Skin of body (tissue), 2 donors: ENCODE data around the gene GSC. TPM values are rescaled to one million over a fixed set of nuclear protein-coding genes. Genes with fewer than 3 reads are reported as not detected.
"Not testable (repeated sequence)": the region's sequence is repeated elsewhere in the genome, so short reads cannot be mapped to it uniquely, and the experiment has no call there.

Experiments
- DNase-seq: peaks from one replicate; lab custom pipeline; 2025; lab: John Stamatoyannopoulos, UW
- total RNA-seq: library from RNA; depleted of rRNA; stranded (reverse); fragments of >200 nt; gene quantifications from one replicate; pipeline ENCODE4 v1.2.3, GENCODE V29; 2014

GSC gene
- total RNA-seq = 0.99 TPM

DNA sequence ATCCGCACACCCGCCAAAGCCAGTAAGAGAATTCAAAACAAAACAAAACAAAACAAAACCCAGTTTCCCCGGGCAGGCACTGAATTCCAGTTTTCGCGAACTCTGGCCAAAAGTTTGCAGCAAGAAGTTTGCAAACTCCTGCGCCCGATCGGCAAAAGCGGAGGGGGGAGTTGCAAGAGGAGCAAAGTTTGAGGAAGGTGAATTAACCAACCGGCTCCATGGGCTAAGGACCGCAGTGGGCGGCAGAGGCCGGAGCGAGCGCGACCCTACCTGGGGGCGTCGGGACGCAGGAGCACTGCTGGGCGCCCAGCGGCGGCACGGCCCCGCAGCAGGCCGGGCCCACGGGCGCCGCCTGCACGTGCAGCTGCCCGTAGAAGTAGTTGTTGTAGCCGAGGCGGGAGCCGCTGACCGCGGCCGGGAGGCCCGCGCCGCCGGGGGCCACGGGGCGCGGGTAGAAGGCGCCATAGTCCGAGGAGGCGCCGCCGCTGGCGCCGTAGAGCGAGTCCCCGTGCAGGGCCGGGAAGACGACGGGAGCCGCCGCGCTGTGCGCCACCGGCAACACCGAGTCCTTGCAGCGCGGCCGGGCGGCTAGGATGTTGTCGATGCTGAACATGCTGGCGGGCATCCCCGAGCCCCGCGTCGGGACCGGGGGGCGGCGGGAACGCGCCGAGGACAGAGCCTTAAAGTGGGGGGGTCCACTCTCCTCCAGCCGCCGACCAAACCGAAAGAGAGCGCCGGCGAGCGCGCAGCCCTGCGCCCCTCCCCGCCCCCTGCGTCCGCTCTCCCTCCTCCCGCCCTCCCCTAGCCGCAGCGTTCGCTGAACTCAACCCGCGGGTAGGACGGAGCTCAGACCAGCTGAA, at the start of gene GSC:
TSS of gene GSC (minus strand) at position 723 of the 860 bp plus-strand sequence. CDS start at position 625, 98 bp downstream.
- no peak for DNase-seq

DNA sequence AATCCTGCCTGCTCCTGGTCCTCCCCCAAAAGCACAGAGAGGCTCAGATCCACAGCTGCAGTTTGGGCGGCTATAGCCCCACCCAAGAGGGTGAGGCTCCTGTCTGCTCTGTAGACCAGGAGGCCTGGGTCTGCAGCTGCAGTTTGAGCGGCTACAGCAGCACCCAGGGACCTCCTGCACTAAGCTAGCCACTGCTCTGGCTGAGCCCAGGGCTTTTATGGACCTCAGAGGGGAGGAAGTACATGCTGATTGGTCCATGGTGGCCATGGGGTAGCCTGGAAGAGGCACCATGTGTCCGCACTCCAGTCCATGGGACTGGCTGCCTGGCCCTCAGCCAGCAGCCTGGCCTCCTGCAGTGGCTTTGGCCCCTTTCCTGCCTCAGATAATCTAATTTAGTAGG, 49.6 kb upstream of the GSC start:
- no peak for DNase-seq

DNA sequence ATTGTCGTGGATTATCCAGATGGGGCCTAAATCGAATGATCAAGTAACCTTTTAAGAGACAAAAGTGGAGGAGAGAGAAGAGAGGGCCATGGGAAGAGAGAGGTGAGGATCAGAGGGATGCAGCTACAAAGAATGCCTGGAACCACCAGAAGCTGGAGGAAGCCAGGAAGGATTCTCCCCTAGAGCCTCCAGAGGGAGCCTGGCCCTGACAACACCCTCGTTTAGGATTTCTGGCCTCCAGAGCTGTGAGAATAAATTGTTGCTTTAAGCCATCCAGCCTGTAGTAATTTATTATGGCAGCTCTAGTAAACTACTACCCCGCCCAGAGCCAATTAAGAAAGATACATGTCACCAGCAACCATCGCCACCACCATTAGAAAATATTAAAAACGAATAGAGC, 46.2 kb upstream of the GSC start:
- no peak for DNase-seq

DNA sequence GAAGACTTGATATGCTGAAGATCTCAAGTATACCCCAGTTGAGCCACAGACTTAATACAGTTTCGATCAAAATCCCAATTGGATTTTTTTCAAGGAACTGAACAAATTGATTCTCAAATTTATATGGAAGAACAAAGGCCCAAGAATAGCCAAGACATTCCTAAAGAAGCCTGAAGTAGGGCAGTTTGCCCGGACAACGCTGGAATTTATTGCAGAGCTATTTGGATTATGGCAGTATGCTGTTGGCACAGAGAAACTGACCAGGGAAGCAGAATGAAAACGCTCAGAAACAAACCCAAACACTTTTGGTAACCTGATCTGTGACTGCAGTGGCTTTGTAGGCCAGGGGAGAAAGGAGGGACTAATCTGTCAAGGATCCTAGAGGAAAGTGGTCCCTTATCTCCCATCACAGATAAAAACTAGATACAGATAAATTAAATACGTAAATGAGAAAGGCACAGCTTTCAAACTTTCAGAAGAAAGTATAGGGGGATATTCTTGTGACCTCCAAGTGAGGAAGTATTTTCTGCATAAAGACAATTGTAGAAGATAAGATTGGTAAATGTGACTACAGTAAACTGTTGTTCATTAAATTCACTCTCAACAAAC, 35.9 kb upstream of the GSC start:
- peak; percentile 44 for DNase-seq

DNA sequence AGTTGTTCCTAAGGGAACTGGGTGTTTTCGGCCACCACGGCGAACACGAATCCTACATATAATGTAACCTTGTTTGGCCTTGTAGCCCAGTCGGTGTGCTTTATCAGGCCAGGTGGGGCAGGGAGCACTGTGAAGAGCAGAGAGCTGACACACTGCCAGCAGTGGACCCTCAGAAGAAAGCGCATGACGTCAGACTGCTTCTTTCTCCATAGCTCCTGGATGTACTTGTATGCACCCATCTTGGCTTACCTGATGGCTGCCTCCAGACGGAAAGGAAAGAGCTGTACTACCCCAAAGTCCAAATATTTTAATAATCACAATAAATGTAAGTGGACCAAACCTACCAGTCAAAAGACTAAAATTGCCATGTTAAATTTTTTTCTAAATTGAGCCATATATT, 31.3 kb upstream of the GSC start:
- DNase-seq = no peak

DNA sequence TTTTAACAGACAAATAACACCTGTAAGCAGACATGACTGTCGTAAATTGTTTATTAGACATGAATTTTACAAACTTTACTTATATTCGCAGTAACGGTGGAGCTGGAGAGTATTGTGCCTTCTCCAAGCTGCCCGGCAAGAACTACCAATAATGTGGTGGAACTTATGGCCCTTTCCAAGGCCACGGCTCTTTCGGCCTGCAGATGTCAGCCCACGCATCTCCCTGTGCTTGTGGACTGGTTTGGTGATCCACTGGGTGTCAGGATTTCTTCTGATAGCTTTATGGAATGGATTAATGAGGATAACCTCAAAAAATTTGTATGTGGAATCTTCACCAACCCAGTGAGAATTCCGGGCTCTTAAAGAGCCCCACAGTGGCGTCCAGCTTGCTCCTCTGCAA, 30.9 kb upstream of the GSC start:
- DNase-seq = not testable (repeated sequence)

DNA sequence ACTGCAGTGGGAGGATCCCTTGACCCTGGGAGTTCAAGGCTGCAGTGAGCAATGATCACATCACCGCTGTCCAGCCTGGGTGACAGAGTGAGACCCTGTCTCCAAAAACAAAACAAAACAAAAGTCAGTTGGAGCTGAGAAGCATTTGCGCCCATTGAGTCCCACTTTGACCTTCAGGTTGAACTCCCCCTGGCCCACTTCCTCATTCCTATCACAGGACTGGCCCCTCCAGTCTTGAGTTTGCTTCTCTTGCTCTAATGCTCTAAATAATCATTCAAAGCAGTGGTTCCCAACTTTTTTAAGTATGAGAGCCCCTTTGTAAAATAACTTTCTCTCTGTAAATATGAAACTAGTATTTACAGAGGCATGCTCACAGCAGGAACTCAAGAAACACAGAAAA, 28.0 kb upstream of the GSC start:
- DNase-seq = no peak

DNA sequence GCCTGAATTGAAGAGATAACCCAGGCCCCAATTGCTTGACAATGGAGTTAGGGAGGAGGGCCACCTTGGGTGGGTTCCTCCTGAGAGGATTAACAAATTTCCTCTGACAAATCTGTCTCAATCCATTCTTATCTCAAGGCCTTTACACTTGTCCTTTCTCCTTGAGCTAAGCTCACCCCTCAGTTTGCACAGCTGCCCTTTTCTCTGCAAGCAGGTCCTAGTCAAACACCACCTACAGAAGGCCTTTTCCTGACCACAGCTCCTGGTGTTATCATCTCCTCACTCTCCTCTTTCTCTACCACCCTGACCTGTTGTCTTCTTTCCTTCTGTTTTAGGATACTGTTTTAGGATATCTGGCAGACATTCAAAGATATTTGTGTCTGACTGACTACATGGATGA, 26.4 kb upstream of the GSC start:
- DNase-seq = no peak

DNA sequence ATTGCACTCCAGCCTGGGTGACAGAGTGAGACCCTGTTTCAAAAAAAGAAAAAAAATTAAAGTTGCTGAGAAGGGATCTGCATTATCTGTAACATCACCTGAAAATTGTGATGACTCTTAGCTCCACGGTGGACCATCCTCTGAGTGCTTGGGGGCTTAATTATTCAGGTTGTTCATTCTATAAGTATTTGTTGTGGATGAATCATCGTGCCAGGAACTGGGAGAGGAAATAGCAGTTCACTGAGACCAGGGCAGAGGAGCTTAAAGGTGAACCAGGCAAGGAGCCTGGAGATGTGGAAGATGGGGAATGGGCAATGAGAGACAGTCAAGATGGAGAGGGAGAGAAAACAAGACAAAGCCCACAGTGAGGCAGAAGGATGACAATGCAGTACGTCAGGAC, 25.5 kb upstream of the GSC start:
- DNase-seq = no peak

DNA sequence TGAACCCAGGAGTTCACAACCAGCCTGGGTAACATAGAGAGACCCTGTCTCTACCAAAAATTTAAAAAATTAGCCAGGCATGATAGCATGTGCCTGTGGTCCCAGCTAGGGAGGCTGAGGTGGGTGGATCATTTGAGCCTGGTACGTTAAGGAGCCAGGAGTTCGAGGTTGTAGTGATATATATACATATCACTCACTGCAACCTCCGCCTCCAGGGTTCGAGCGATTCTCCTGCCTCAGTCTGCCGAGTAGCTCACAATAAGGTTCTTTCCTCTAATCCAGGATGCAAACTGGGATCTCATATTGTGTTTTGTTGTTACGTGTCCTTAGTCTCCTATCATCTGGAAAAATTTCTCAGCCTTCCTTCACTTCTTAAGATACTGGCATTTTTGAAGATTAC, 24.0 kb upstream of the GSC start:
- no peak for DNase-seq

DNA sequence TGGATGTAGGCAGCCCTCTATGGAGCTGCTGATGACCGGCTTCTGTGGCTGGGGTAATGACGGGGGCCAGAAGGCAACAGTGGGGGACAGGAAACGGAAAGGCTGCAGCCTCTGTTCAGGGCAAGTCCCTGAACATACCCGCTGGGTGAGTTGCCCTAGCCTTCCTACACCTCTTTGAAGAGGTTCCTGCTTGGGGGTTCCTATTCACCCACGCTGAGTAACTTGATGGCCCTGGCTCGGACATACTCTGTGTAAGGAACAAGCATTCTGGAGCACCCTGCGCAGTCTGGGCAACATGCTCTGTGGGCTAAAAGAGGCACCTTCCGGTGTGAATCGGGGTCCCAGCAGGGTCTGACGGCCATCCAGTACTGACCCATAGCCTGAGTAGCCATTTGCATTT, 17.7 kb upstream of the GSC start:
- no peak for DNase-seq

DNA sequence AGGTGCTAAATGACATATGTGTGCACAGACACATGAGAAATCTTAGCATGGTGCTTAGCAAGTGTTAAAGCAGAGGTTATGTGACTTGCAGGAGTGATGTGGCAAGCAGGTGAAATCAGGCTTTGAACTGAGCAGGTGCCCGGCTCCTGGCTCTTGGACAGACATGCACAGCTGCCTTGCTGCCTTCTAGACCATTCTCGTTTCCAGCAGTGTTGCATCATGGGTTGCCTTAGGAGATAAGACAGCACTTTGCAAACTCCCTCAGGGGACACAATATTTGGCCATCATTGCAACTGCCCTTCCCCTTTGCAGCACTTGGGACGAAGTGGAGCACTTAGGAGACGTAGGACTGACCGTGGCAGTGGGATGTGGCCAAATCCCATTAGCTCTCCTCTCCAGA, 17.2 kb upstream of the GSC start:
- DNase-seq = no peak

DNA sequence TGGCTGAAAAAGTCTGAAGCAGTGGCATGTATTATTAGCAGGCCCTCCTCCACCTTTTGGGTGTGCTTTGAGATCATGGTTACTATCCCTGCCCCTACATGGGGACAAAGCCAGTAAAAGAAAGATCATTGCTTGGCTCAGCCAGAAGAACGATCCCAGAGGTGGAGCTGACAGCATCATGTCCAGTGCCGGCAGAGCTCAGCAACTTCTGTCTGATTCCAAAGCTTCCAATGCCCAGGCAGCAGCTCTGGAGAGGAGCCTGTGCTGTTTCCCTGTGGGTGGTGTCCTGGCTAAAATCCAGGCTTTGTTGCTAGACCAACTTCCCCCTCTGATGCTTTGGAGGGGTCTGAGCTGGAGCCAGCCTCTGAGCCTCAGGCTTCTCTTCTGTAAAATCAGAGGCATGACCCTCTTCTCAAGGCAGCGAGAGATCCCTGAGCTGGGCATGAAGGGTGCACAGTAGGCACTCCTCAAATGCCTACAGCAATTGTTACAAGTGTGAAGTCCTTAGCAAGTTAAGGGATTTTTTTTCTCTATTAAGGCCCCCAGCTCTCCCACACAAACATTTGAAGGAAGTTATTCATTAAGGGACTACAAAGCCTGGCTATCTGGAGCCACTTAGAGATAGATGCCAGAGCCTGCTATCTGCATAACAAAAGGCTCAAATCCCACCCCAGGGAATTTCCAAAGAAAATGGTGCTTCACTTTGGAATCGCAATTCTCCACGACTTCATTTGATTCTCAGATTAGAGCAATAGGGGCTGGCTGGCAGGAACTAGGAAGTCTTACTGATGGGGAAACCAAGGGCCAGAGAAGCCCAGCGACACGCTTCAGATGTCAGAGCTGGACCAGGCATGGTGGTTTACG, 10.9 kb upstream of the GSC start:
- no peak for DNase-seq

DNA sequence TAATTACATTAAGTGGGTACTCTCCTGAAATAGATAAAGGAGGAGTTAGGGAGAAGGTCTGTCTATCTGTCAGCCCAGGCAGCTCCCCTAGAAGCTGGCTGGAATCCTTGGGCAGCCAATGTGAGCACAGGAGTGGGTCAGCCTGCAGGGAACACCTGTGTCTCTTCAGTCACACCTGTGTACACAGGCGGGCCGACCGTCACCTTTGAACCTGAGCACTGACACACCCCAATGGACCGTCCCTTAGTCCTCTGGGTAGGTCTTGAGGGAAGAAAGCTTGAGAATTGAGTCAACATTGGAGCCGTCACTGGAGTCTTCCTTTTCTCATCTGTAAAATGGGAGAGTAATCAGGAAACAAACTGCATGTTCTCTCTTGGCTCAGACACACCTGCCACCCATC, 9.8 kb upstream of the GSC start:
- no peak for DNase-seq

DNA sequence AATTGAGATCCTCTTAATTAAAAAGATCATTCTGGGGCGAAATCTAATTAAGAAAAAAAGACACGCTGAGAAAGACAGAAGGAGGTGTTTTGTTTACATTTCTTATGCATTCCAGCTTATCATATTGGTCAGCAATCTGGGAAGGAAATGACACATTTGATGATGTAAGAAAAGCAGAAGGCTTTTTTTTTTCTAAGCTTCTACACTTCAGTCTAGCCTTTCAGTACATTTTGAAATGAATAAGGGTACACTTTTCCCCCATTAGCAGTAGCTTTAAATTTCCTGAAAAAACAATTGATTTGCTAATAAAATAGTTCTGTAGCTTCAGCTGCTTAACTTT, 5.9 kb upstream of the GSC start:
- DNase-seq = no peak

DNA sequence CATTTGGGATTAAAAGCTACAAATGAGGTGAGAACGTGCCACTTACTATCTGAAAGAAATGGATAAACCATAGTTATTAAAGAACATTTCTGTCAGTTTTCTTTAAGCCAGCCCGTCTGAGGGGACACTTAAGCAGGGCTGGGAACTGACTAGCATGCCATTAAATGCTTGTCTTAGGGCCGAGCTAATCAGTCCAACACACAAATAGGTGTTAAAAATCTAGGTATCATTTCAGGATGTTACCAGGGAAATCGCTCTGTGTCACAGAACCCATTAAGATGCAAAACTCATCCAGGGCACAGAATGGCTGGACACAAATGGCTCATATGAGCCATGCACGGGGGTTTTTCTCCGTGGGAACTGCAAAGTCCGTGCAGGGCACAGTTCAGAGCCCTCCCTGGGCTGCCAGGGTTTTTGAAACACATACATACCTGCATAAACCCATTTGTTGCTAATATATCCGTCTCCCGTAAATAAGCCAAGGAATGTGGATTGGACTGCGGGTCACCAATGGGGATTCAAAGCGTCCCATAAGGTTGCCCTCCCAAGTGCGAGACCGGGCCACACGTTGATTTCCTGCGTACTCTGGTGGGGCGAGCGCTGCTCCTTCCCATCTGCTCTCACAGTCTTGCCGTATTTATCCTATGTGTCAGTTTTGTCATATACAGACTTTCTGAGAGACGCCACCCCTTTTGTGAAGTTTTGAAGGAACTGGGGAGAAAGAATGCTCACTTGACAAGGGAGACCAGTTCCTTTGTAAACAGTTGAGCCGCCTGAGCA, 5.4 kb upstream of the GSC start:
- DNase-seq = no peak

DNA sequence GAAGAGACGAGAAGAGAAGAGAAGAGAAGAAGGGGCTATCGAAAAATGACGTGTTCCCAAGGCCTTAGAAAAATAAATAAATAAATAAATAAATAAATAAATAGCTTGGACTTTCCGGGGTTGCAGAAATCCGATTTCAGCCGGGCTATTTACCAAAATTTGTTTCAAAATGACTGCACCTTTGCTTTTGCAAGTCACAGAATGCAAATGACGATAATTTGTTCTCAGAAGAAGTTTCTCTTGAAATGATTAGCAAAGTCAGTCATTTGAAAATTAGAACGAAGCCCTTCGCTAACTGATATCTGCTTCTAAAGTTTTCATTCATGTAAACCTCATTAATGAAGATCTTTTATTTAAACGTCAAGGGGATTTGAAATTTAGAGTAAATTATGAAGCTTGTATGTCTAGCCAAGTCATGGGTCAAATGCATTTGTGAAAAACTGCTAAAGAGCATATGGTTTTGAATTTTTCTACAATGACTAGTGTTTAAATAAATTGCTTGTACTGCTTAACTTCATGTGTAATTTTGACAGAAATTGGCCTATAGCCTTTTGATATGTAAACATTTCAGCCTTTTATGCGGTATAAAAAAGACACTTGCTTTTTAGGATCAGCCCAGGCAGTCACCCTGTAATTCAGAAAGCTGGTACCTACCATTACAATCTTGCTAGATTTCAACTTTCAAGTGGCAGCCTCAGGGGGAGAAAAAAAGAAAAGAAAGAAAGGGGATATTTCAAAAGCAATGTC, 4.6 kb upstream of the GSC start:
- DNase-seq = no peak

DNA sequence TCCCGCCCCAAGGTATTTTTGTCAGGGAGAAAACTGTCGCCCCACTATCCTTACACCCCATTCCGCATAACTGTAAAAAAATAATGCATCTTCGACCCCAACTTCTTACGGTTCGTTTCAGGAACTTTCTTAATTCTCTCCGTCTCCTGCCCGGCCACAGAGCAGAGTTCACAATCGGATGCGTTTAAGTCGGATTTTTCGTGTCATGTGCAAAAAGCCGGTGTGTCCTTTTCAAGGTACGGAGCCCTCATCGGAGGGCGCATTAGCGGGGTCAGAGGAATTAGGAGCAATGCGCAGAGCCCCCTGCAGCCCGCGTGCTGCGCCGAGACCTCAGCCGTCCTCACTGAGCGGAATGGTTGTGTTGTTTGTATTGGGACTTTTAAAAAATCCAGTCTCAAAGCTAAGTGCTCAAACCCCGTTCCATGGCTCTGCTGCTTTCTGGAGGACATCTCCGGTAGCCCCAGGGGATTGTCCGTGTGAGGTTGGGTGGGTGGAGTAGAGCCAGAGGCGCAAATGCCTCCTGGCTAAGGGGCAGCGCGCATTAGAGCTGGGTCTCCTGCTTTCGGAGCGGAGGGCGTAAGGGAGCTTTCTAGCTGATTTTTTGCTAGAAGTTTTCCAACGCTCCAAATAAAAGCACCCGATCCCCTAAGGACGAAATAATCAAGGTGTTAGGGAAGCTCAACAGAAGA, 3.9 kb upstream of the GSC start:
- no peak for DNase-seq

DNA sequence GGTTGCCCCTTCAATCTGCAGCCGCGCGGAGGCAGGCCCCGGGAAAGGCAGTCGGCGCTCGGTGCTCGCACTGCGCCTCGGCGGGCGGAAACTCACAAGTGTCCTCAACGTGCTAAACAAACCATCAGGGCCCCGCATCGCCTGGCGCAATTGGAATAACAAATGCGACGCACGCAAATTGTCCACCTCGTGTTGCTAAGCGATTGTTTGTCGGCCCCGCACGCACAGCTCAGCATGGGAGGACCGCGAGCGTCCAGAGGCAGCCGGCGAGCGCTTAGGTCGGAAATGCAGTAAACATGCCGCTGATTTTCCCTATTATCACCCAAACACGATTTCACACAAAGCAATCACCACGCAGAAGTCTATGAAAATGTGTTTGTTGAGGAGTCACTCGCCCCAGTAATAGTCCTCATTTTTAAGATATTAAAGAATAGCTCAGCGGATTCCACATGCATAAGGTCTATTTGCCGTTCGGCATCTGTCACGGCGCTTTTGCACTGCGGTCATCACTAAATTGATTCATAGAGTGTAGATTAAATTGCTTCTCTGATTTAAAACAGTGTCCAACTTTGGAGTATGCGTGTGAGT, 3.2 kb upstream of the GSC start:
- DNase-seq = no peak

DNA sequence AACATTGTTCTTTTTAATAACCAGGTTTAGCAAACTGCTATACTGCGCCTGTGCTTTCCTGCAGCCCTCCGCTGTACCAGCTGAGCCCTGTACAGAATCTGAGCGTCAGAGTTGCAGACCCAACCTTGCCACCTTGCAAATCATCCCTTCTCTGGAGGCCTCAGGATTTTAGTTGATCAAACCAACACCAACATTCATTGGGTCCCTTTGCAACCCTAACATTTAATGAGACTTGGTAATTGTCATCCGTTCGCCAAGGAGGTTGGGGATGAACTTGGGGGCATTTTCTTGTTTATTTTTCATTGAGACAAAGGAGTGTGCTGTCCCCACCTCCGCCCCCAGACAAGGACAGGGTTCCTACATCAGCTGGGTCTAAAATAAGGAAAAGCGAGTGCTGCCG, 2.6 kb upstream of the GSC start:
- no peak for DNase-seq
